Fibroblast of lung (primary cell): Measurements from ENCODE around the gene PAH.

Source experiments
- EZH2 ChIP-seq: IDR thresholded peaks from 2 replicates; pipeline ENCODE4 v1.5.1; 2012; ENCODE audit warnings: low read length, control low read depth, mild to moderate bottlenecking; ENCODE audit errors: missing control alignments
- TF ChIP-seq, protein P1 (sequence below), 2 donors: IDR thresholded peaks in 1 of 2; conservative IDR thresholded peaks in 1 of 2; 1 replicate in 1 of 2; 2 replicates in 1 of 2; pipeline ENCODE4 v1.5.1; 2011 to 2012; ENCODE audit warnings: low read length in 2 of 2, control low read depth in 1 of 2, inconsistent platforms in 1 of 2, low read depth in 1 of 2, mild to moderate bottlenecking in 1 of 2

DNA sequence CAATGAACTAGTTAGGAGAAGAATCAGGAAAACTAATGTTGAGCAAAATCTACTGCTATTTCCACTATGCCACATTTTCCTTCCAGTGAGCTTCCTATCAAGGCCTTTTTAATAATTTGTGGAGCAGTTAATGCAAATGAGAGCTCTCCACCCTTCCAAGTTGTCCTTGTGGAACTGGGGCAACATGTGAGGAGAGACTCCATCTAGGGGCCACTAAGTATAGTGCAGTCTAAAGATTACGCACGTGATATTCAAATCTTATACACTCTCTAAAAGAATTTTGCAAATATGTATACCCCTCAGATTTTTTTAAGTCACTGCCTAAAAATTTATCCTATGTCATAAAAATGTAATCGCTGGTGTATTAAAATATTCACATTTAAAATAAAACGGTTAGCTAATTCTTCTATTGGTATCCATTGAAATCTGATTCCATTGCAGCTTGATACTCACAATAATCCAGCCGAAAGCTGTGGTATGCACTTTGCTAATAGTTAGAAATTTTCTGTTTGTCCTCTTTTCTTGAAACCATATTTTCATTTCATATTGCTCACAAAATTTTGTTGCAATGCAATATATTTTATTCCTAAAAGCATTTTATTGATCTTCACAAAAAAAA is 100.1 kb downstream of the PAH start:
- no peak for TF ChIP-seq EZH2
- TF ChIP-seq, protein P1, sequence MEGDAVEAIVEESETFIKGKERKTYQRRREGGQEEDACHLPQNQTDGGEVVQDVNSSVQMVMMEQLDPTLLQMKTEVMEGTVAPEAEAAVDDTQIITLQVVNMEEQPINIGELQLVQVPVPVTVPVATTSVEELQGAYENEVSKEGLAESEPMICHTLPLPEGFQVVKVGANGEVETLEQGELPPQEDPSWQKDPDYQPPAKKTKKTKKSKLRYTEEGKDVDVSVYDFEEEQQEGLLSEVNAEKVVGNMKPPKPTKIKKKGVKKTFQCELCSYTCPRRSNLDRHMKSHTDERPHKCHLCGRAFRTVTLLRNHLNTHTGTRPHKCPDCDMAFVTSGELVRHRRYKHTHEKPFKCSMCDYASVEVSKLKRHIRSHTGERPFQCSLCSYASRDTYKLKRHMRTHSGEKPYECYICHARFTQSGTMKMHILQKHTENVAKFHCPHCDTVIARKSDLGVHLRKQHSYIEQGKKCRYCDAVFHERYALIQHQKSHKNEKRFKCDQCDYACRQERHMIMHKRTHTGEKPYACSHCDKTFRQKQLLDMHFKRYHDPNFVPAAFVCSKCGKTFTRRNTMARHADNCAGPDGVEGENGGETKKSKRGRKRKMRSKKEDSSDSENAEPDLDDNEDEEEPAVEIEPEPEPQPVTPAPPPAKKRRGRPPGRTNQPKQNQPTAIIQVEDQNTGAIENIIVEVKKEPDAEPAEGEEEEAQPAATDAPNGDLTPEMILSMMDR (conservative IDR thresholded peaks at IDR 0.05 in 1 of 2, IDR thresholded peaks at IDR 0.05 in 1 of 2; ENCODE audit: low read depth in 1 of 2, low read length in 2 of 2), result peak; percentile 64 to 72
